ENCODE measurements around the gene RABAC1.
"Not testable (repeated sequence)": the region's sequence is repeated elsewhere in the genome, so short reads cannot be mapped to it uniquely, and the experiment has no call there.

The RABAC1 gene

DNA sequence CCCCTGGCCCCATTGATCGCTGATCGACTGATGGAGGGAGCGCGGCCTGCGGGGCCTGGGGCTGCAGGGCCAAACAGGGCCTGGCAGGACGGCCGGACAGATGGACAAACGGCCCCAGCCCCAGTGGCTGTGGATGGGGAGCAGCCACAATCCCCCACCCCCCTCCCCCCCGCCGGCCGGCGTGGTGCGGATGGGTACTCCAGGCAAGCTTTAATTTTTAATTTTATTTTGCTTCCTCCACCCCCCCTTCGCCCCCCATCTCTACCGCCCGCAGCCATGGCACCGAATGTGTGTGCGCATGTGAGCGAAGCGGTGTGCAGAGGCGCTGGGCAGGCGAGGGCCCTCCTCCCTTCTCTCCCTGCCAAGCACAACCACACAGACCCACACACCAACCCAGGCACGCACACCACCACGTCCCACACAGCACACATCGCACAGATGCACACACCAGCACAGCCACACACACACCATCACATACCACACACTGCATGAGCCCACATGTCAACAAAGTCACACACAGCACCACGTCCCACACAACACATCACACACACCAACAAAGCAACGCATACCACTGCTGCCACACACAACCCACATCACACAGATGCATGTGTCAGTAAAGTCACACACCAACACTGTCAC is 43.2 kb downstream of the RABAC1 start:
- DNase-seq, result no peak

DNA sequence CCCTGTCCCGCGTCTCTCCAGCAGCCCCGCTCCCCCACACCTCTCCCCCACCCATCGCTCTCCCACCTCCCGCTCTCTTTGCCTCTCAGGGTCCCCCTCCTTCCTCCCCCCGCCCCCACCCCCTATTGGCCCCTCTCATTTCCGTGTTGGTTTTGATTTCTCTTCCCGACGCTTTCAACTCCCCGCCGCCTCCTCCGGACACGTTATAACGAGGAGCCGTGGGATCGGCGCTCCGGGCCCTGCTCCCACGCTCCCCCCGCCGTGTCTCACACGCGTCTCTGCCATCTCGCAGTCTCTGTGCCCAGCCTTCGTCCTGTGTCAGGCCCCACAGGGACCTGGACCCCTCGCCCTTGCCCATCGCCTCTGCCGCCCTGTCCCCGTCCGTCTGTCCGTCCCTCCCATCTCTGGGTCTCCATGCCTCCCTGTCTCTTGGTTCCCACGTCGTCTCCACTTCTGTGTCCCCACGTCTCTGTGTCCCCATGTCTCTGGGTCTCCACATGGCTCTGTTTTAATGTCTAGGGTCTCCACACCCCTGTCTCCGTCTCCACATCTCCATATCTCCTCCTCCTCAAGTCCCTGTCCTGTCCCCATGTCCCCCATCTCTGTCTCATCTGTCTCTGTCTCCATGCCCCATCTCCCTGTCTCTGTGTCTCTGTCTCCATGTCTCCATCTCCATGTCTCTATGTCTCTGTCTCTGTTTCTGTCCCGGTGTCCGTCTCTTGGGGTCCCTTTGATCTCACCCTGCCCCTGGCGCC is 43.9 kb downstream of the RABAC1 start:
- no peak for DNase-seq

DNA sequence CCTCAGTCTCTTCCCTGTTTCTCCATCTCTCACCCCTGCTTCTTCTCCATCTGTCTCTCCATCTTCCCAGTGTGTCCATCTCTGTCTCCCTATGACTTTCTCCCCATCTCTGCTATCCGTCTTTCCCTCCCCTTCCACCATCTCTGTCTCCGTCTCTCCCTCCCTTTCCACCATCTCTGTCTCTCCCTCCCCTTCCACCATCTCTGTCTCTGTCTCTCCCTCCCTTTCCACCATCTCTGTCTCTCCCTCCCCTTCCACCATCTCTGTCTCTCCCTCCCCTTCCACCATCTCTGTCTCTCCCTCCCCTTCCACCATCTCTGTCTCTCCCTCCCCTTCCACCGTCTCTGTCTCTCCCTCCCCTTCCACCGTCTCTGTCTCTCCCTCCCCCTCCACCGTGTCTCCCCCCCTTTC is 44.7 kb downstream of the RABAC1 start:
- DNase-seq, result not testable (repeated sequence)

DNA sequence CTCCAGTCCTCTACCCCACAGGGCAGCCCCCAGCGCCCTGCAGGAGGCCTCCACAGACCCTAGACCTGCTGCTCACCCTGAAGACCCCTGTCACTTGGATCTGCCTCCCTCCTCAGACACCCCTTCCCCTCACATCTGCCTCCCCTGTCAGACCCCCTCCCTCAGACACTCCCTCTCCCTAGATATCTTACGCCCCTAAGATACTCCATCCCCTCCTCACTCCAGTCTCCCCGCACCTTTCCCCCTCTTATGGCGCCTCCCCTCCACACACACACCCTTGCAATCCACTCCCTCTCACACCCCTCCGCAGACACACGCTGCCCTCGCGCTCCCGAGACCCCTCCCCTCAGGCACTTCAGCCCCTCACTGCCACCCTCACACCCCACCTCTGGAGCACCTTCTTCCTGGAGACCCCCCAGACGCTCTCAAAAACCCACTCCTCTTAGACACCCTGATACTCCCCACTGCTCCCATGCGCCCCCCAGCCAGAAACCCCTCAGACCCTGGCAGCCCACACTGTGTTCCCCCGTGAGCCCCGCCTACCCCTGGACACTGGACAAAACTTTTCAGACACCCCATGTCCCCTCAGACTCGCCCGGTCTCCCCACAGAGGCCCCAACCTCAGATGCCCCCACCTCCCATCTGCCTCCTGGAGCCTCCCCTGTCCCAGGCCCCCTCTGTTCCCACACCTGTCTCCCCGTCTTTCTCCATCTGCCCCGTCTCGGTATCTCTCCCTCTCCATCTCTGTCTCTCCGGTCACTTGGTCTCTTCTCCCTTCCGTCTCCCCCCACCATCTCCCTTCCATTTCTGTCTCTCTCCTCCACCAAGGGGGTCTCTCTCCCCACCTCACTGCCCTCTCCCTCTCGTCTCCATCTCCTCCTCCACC is 45.3 kb downstream of the RABAC1 start:
- DNase-seq, result no peak

DNA sequence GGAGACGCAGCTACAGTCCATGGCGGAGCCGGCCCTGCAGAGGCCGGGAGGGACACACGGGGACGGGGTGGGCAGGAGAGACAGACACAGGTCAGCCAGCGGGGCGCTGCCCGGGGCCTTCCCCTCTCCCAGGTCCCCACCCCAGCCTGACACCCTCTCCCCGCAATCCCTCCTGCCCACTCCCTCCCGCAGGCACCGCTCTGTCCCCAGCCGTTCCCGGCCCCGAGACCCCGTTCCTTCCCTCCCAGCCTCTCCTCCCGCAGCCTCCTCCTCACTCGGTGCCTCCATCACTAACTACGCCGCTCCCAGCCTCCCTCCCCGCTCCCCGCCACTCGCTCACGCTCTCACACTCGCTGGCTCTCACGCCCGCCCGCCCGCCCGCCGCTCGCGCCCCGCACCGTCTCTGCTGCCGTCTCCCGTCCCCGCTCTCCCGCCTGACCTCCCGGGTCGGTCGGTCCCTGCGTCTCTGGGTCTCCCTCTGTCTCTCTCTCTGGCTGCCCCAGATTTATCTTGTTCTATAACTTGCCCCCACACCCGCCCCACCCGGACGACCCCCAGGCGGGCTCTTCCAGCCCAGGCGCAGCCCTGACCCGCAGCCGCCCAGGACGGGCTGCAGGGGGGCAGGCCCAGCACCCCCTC is 46.1 kb downstream of the RABAC1 start:
- no peak for DNase-seq

DNA sequence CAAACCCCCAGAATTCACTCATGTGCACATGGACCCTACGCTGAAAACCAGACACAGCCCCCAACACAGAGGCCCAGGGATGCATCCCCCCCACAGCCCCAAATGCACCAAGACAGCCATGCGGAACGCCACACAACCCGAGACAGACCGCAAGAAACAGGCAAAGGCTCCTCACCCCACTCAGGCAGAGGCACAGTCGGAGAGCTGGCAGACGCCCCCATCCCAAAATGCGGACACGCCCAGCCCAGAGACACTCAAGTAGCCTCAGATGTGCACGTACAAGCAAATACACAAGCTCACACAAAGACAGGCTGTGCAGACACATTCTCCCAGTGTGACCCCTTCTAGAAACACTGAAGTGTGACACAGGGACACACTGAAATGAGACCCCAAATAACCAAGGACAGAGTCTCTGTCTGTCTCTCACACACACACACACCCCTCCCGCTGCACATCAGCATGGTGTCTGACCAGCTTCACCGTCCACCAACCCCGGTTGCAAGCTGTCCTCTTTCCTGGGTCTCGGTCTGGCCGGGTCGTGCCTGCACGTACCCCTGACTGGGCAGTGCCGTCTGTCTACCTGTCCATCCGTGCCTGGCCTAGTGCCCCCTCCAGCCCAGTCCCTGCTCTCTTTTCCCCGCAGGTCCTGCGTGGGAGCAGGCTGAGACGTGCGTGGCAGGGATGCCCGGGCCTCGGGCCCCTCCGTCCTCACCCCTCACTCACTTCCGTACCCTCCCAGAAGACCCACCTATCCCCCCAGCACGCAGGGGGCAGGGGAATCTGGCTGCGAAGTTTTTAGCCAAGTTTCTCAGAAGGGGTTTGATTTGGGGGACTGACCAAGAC is 47.0 kb downstream of the RABAC1 start:
- DNase-seq, result no peak

DNA sequence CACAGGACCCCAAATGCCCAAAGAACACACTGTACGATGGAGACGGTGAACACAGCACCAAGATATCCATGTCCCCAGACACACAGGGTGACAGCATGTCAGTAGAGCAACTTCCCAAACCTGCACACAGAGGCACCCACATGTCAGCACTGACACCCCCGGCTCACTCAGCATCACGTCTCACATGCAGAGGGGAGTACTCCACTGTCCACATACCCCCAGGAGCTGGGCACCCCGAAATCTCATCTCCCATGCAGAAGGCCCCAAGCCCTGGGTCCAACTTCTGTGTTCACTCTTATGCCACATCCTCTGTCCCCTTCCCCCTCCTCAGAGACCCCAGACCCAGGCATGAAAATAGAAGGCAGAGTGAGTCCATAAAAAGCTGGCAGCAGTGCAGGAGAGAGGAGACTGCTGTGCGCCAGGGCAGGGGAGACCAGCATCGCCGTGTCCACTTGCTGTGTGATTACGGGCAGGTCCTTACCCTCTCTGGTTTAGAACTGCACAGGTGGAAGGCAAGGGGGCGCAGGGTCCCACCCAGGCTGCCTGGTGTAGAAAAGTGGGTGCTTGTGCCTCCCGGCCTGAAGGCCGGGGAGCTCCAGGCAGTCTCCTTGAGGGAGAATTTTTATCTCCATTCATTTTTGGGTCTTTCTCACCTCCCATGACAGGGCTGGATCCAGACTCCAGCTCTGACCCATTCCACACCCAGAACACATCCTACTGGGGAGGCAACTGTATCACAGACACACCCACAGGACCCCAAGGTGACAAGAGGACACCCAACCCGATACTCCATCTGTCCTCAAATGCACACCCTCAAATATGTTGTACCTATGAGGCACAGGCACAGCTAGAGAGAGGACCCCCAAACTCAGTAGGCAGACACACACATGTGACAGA is 47.9 kb downstream of the RABAC1 start:
- DNase-seq, result no peak

DNA sequence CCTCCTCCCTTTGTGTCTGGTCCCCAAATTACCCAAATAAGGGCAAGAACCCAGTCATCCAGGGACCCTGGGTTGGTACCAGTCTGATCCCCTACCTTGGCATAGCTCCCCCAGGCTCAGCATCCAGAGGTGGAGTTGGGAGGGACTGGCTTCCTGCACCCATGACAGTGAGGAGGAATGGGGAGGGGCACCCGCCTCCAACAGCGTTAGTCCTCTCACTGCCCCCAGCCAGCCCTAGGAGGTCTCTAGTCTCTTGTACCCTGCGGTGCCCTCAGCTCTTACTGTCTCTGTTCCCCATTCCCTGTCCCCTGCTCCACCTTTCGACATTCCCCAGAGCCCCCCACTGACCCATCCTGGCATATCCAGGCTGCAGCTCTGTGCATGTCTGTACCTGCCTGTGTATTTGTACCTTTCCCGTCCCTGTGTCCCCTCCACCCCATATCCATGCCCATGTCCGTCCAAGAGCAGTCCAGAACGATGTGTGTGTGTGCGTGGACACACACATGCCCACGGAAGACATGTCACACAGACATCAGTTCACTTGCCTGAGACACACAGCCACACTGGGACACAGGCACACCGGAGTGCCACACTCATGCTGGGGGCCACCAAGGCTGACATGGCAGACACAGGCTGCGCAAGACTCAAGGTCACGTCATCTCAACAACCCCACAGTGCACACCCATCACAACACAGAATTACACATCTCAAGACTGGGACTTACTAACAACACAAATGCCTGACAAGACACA is 48.7 kb downstream of the RABAC1 start:
- no peak for DNase-seq

DNA sequence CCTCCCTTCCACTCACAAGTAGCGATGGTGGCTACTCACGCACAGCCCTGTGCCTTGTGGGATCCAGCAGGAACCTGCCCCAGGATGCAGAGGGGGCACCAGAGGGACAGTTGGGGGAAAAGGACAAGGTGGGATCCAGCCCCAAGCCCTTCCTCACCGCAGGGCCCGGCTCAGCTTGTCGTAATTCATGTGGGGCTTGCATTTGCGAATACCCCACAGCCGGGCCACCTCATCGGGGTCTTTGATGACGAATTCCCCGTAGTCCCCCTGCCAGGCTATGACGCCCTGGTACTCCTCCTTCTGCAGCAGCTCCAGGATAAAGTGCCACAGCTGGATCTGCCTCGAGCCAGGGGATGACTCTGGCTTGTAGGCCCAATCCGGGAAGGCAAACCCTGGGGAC is 49.4 kb downstream of the RABAC1 start:
- DNase-seq, result no peak

DNA sequence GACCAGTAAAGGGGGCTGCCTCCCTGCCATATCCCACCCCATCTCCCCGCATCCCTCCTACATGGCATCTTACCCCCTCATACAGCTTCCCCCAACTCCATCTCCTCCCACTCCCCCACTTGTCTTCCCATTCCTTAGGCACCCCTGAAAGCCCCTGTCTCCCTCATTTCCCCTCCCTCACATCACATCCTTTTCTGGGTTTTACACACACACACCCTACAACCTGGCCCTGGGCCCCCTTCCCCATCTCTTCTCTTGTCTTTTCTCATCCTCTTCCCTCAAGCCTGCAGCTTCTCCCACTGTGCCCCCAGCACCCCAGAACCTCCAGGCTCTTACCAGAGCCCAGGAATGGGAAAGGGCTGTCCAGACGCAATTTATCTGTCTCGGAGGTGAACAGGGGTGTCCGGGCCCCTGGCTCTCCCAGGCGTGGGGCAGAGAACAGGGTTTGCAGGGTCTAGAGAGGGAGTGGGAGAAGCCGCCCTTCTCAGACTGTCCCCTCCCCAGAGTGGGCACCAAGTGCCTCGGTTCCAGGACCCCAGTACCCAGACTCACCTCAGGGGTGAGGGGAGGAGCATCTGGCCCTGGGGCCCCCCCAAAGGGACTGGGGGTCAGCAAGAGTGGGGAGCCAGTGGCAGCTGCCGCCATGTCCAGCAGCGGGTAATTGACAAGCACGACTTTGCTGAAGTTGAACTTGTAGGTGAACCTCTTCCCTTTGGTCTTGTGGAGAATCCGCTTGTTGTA is 50.2 kb downstream of the RABAC1 start:
- no peak for DNase-seq

DNA sequence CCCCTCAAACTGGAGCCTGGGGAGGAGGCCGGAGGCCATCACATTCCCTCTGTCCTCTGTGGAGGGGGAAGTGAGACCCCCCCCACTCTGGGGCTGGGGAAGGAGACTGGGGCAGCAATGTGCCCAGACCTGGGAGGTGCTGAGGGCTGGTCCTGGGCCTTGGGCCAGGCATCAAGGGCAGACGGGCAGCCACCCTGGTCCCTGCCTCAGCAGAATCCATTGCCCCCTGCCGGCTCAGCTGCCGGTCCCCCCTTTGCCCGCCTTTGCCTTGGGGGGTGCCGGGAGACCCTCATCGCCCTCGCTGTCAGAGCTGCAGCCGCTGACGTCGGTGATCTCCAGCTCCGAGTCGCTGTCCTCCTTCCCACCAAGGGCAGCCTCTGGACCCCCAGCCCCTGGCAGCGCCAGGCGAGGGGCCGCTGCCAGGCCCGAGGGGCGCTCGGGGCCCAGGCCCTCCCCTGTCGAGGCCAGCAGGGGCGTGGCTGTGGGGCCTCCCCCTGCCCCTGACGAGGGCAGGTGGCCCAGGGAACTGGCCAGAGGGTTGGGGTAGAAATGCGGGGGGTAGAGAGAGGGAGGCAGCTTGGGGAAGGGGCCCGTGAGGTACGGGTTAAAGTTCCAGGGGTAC is 51.0 kb downstream of the RABAC1 start:
- DNase-seq, result no peak

DNA sequence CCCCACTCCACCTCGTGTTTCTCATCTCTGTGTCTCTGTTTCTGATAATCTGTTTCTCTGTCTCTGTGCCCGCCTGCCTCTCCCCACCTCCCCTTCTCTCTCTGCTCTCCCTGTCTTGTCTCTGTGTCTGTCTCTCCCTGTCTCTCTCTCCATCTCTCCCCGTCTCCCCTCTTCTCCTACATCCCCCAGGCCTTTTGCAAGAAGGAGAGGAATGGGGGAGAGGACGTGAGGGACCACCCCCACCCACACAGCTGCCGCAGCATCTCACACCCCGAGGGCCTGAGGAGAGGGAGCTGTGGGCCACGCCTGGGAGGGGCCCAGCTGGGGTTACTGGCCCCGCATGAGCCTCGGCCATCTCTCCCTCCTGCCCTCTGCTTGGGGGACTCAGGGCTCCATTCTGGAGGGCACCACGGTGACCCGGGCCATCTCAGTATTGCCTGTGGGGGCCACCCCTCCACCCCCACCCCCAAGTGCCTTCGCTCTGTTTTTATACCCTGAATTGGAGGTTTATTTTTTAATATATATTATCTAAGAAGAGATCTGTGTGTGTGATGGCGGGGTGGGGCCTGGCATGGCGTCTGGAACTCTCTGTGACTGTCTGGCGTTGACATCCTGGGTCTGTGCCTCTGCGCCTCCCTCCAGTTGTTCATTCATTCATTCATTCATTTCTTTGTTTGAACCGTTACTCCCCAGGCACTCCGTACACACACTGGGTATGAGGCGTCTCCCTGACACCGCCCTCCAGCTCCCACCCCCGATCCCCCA is 52.0 kb downstream of the RABAC1 start:
- DNase-seq, result no peak
